ENCODE data around the gene ZDHHC18. TPM values are rescaled to one million over a fixed set of nuclear protein-coding genes. Genes with fewer than 3 reads are reported as not detected.

Gene ZDHHC18
- total and polyA plus RNA-seq, 7 donors, result 7.5 to 19.4 (median 12.3) TPM

DNA sequence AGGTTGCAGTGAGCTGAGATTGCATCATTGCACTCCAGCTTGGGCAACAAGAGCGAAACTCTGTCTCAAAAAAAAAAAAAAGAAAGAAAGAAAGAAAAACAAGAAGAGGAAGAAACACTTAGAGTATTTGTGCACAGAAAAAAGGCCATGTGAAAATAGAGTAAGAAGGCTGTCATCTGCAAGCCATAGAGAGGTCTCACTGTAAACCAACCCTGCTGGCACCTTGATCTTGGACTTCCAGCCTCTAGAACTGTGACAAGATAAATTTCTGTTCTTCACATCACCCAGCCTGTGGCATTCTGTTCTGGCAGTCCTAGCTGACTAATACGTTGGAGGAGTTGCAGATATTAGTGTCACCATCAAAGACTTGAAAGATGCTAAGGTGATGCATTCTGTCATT is 12.1 kb upstream of the ZDHHC18 start:
- no peaks in the 10 kb centered on the region for H3K9me3 ChIP-seq
- TF ChIP-seq POLR2A (IDR thresholded peaks at IDR 0.05), result no peak
- TF ChIP-seq POLR2AphosphoS5 (IDR thresholded peaks at IDR 0.05), result no peak
- no peak for TF ChIP-seq EP300 (IDR thresholded peaks at IDR 0.05)
- peaks cover 0 to 3% (median 0%) of the 10 kb centered on the region in 4 donors for H3K4me1 ChIP-seq
- H3K27ac ChIP-seq, result no peak overlapping the region
- H3K36me3 ChIP-seq, result no peaks in the 10 kb centered on the region
- DNase-seq, result no peak
- intact Hi-C loops (cut with DNase I), result no loop called here
- H3K27me3 ChIP-seq, result no peaks in the 10 kb centered on the region
- H3K4me3 ChIP-seq, result no peak overlapping the region
- WGBS, 2 donors, result 95 to 96% methylated on average over 2 of the region's 2 CpGs

DNA sequence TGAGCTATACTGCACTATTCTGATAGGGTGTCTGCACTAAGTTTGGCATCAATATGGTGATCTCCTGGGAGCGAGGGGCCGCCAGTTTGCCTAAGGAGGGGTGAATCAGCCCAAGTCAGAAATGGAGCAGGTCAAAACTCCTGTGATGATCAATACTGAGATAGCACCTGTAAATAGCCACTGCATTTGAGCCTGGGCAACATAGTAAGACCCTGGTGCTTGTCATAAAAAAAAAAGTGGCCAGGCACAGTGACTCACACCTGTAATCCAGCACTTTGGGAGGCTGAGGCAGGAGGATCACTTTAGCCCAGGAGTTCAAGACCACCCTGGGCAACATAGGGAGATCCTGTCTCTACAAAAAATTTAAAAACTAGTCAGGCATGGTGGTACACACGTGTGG is 11.6 kb upstream of the ZDHHC18 start:
- WGBS, 2 donors, result 92 to 93% methylated on average over 3 of the region's 3 CpGs
- intact Hi-C loops (cut with DNase I), result no loop called here
- H3K4me3 ChIP-seq, result no peak overlapping the region
- no peaks in the 10 kb centered on the region for H3K36me3 ChIP-seq
- H3K27ac ChIP-seq, result no peak overlapping the region
- H3K4me1 ChIP-seq, result peaks cover 0 to 3% (median 0%) of the 10 kb centered on the region in 4 donors
- H3K9me3 ChIP-seq, result no peaks in the 10 kb centered on the region
- no peak for TF ChIP-seq POLR2A (IDR thresholded peaks at IDR 0.05)
- TF ChIP-seq EP300 (IDR thresholded peaks at IDR 0.05), result no peak
- TF ChIP-seq, protein P1, sequence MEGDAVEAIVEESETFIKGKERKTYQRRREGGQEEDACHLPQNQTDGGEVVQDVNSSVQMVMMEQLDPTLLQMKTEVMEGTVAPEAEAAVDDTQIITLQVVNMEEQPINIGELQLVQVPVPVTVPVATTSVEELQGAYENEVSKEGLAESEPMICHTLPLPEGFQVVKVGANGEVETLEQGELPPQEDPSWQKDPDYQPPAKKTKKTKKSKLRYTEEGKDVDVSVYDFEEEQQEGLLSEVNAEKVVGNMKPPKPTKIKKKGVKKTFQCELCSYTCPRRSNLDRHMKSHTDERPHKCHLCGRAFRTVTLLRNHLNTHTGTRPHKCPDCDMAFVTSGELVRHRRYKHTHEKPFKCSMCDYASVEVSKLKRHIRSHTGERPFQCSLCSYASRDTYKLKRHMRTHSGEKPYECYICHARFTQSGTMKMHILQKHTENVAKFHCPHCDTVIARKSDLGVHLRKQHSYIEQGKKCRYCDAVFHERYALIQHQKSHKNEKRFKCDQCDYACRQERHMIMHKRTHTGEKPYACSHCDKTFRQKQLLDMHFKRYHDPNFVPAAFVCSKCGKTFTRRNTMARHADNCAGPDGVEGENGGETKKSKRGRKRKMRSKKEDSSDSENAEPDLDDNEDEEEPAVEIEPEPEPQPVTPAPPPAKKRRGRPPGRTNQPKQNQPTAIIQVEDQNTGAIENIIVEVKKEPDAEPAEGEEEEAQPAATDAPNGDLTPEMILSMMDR (IDR thresholded peaks at IDR 0.05), result no peak
- no peak for DNase-seq
- no peaks in the 10 kb centered on the region for H3K27me3 ChIP-seq

DNA sequence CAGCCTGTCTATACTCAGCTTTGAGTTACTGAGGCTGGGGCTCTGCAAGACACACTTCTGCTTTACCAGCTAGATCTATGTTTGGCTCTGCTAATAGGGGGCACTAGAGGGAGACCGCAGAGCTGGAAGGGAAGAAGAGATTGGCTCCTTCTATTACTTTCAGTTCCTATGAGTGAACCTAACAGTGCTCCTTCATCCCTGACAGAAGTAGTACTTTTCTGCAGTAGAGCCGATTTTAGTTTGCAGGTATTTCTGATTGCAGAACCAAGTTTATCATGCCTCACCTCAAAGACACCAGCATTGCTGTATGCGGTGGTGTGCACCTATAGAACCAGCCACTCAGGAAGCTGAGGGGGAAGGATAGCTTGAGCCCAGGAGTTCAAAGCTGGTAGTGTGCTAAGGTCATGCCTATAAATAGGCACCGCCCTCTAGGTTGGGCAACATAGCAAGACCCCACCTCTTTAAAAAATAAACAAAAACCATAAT is 5.7 kb upstream of the ZDHHC18 start:
- H3K4me1 ChIP-seq, result peaks cover 0 to 5% (median 3%) of the 10 kb centered on the region in 4 donors
- H3K27me3 ChIP-seq, result no peaks in the 10 kb centered on the region
- no peak overlapping the region for H3K27ac ChIP-seq
- WGBS, 2 donors, result 20 to 37% methylated on average over 4 of the region's 4 CpGs
- no peaks in the 10 kb centered on the region for H3K36me3 ChIP-seq
- no peak overlapping the region for H3K4me3 ChIP-seq
- no peaks in the 10 kb centered on the region for H3K9me3 ChIP-seq
- DNase-seq, result no peak
- TF ChIP-seq POLR2AphosphoS5 (IDR thresholded peaks at IDR 0.05) (no peak), EP300 (IDR thresholded peaks at IDR 0.05) (no peak), POLR2A (IDR thresholded peaks at IDR 0.05) (no peak)
- TF ChIP-seq, protein P1 (IDR thresholded peaks at IDR 0.05), result no peak
- intact Hi-C loops (cut with DNase I), result no loop called here

DNA sequence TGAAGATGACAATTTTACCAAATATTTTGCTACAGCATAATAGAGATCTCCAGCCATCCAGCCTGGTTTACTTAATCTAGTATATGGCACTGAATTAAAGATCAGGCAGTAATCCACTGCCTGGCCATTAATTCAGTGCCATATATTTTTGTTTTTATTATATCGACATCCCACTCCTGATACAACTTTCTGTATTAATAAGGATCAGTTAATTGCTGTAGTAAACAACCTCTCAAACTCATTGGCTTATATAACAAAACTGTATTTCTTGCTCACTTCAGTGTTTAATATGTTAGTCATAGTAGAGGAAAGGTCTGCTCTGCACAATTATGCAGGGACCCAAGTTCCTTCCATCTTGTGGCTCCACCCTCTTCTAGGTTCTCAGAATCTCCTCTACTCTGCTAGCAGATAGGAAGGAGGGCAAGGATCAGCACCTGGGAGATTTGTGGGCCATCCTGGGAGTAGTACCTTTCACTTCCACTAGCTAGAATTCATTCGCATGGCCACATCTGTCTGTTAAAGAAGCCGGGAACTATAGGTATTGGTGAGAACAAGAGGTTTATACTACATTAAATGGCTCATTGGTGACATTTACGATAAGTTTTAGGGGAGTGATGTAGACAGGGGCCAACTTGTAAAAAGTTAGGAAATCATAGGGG is 3.6 kb upstream of the ZDHHC18 start:
- Histone ChIP-seq H3K4me3 (no peak overlapping the region), H3K9me3 (no peaks in the 10 kb centered on the region), H3K36me3 (no peaks in the 10 kb centered on the region), H3K4me1 (peaks cover 0 to 17% (median 16%) of the 10 kb centered on the region in 4 donors), H3K27ac (no peak overlapping the region), H3K27me3 (no peaks in the 10 kb centered on the region)
- 94 to 96% methylated on average over 4 of the region's 4 CpGs for WGBS, 2 donors
- DNase-seq, result no peak
- intact Hi-C loops (cut with DNase I), result no loop called here
- TF ChIP-seq POLR2A (IDR thresholded peaks at IDR 0.05), result no peak
- TF ChIP-seq POLR2AphosphoS5 (IDR thresholded peaks at IDR 0.05), result no peak
- TF ChIP-seq, protein P1 (IDR thresholded peaks at IDR 0.05), result no peak
- TF ChIP-seq EP300 (IDR thresholded peaks at IDR 0.05), result no peak

DNA sequence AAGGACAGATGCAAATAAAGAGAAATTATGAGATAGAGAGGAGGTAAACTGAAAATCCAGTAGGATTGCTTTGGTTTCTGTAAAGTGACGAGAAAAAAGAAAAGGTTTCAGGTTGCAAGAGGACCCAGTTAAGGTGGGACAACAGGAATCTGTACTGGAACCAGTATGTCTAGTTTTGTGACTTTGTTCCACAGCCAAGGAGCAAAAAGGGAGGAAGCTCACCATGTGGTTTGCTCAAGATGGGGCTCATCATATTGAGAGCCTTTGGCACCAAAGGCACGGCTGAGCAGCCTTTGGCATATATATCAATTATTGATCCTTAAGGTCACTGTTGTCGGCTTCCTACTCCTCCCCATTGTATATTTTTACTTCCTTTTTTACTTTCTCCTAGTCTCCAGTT is 1.8 kb upstream of the ZDHHC18 start:
- H3K4me3 ChIP-seq, result no peak overlapping the region
- 43 to 77% methylated on average over 3 of the region's 3 CpGs for WGBS, 2 donors
- H3K9me3 ChIP-seq, result no peaks in the 10 kb centered on the region
- H3K36me3 ChIP-seq, result no peaks in the 10 kb centered on the region
- no peaks in the 10 kb centered on the region for H3K27me3 ChIP-seq
- DNase-seq, result no peak
- intact Hi-C loops (cut with DNase I), result no loop called here
- H3K4me1 ChIP-seq, result peaks cover 0 to 36% (median 32%) of the 10 kb centered on the region in 4 donors
- H3K27ac ChIP-seq, result no peak overlapping the region
- TF ChIP-seq, protein P1 (IDR thresholded peaks at IDR 0.05), result no peak
- TF ChIP-seq POLR2AphosphoS5 (IDR thresholded peaks at IDR 0.05) (no peak), EP300 (IDR thresholded peaks at IDR 0.05) (no peak), POLR2A (IDR thresholded peaks at IDR 0.05) (no peak)
